HL-60/S4 (cell line): ENCODE measurements around the gene AGAP3.

Experiments used
- in situ Hi-C: fragments of 300-500 bp; cut with MboI; formaldehyde crosslinking; loops from 2 replicates; pipeline ENCODE4 v1.14.3; 2022; ENCODE audit warnings: low sequenced_read_pairs

AGAP3 gene

DNA sequence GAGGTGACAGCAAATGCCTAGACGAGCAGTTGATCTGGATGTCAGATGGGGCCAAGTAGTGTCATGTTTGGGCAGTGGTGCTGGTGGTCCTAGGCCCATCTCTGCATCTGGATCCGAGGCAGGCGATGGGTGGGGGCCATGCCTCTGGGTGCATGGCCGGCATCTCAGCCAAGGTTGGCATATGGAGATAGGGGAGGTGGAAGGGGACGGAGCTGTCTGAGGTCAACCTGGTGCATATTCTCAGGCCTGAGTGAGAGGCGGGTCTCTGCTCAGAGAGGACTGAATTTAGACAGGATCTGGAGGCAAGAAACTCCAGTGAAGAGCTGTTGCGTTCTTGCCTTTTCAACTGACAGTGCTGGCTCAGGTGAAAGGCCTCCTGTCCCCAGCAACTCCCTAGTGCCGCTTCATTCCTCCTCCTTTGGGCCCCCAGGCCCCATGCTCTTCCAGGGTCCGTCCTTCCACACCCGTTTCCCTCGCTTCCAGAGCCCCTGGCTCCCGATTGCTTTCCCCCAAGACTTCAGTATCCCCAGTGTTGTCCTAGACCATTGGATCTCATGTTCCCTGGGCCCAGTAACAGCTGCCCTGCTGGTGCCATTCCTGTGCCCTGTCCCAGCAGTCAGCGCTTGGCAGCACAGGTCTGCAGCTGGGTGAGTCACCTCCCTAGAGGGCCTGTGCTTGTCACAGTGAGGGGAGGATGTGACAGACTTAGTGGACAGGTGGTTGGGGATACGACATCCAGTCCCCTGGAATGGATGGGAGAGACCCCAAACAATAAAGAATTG, 48.7 kb downstream of the AGAP3 start:
- in situ Hi-C loops: no loop called here

DNA sequence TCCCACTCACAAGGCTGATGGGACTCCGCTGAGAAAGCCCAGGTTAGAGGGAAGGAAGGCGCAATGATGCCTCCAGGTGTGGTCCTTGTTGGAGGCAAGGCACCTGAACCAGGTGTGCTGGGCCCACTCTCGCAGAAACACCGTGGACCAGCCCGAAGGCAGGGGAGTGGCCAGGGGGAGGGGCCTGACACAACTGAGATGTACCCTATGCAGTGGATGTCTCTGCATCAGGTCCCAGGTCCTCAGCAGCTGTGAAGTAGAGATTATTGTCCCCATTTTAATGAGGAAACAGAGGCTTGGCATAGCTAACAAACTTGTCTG, 49.2 kb downstream of the AGAP3 start:
- in situ Hi-C loops: no loop called here

DNA sequence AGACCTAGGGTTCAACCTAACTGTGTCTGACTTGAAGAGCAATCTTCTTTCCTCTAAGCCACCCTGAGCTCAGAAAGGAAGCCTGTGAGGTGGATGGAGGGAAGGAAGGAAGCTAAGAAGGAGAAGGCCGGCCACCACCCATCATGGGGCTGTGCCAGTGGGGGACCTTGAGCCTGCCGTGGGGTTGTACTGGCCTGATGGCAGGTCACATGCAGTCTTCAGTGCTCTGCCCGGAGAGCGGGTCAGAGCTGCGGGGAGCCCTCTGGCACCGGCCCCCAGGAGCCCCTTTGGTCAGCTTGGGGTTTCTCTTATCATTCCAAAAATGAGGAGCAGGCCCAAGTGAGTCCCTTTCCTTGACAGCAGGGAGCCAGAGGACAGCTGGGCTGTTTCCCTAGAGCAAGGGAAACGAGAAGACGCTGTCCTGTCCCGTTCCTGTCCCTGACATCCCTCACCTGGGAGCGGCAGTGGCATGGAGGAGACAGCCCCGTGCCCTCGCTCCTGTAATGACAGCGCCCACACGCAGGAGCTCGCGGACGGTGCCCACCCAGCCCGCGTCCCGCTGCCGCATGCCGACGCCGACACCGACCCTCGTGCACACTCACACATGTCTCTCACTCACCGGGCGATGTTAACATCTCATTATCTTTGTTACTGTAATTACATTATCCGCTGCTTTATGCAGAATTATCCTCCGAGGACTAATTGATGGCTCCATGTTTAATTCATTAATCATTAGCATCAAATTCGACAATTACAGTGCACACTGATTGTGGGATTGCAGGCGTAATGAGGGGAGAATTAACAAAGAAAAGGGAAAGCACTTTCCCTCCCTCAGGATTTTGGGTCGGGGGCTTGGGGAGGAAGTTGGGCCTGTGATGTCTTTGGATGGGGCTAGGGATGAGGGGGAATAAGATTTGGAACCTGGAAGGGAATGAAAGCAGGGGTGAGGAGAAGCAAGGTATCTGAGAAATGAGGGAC, 49.9 kb downstream of the AGAP3 start:
- in situ Hi-C loops: no loop called here

DNA sequence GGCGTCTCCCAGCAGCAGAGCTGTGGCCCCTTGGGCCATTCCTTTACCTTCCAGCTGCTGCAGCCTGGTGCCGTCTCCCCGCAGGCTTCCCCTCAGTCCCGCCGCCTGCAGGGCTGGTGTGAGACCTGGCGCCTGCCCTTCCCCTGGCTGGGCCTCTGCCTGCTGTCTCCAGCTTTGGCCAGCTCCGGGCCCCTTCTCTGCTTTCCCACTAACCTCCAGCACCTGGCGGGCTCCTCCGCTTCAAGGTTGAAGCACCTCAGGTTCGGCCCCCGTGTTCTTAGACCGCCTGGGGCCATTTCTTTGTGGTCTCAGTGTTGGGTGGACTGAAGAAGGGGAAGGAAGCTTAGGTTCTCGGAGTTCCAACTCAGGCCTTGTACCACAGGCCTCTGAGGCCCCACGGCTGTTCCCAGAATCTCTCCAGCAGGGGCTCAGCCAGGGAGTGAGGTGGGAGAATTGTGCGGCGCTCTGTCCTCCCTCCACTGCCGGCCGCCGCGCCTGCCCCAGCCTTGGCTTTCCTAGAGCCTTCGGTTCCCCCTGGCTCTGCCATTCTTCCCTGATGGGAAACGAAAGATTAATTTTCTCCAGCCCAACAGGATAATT, 50.9 kb downstream of the AGAP3 start:
- in situ Hi-C loops: no loop called here

DNA sequence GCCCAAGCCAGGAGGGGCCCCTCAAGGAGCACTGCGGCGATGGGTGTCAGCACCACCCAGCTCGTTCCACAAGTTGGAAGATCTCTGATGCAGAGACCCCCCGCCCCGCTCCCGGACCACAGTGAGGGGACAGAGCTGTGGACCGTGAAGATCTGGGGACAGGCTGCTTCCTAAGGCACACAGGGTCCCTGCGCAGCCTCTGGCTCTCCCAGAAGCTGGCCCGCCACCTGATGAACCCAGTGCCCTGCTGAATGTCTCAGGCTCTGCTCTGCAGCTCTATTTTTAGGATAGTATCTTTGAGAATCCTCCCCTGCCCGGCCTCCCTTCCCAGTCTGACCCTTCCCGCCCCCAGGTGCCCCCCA, 51.5 kb downstream of the AGAP3 start:
- in situ Hi-C loops: no loop called here

DNA sequence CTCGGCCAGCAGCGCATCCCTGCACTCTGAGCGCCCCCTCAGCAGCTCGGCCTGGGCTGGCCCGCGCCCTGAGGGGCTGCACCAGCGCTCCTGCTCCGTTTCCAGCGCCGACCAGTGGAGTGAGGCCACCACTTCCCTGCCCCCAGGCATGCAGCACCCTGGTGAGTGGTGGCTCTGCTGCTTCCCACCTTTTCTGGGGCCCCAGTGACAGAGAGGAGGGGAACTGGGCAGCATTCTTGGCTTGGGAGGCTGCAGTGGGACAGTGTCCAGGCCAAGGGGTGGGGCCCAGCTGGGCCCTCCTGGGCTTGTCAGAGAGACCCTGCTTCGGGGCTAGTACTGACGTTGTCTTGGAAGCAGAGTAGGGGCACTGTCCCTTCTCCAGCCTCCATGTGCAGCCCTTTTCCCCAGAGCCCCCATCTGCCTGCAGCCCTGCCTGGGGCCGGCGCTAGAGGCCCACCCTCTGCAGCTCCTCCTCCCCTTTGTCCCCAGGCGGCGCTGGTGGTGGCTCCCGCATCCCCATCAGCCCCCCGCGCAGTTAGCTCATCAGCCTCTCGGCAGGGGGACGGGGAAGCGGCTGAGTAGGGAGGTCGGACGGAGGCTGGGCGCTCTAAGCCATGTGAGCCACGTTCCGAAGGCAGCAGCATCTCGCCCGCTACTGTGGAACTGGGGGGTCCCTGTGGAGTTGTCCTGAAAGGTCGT, 52.0 kb downstream of the AGAP3 start:
- in situ Hi-C loops: no loop called here

DNA sequence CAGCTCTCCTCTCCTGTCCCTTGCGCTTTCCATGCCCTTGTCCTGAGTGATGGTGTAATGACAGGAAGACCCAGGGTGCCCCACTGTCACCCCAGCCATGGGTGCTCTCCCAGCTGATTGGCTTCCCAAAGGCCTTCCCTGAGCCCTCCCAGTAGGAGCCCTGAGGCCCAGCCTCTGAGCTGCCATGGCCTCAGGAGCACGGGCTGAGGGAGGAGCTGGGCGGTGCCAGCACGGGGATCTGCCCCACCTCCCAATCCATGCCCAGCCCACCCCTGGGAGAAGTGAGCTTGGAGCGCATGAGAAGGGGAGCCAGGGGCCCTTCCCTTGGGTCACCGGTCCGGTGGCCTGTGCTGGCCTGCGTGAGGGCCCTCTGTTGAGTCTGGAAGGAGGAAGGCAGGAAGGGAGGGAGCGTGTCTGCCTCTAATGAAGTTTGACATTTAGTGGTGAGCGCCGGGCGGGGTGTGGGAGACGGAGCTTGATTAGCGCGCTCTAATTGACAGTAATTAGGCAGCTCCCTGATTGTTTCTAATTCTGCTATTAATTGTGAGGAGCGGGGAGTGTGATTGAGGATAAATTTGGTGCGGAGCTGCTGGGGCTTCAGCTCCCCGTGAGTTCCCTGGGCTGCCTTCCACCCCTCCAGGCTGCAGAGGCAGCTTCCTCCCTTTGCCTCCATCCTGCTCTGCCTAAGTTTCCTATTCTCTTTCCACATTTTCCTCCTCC, 53.0 kb downstream of the AGAP3 start:
- in situ Hi-C loops: no loop called here

DNA sequence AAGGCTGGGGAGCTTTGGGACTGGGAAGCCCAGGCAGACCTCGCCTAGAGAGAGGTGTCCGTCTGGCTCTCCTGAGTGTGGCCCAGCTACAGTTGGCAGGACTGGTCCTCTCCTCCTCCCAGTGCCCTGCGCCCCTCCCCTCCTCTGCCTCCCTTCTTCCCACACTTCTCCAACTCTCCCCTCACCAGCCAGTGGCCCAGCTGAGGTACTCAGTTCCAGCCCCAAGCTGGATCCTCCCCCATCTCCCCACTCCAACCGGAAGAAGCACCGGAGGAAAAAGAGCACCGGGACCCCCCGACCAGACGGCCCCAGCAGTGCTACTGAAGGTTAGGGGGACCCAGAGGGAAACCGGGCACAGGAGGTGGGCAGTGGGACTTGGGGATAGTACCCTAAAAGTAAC, 53.5 kb downstream of the AGAP3 start:
- in situ Hi-C loops: no loop called here

DNA sequence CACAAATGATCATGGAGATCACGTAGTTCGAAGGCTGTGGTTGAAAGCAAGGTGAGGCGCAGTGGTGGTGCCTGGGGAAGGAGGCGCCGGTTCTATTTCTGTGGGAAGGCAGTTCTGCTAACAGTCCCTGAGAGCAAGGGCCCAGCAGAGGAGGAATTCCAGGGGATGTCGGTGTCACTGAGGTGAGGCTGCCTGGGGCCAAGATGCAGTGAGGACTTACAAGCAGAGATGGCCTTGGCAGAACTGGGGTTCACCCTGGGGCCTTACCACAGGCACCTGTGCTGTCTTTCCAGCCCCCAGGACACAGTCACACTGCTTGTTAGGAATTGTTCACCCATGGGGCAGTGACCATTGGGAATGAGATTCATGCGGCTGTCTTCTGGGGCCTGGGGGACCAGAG, 54.6 kb downstream of the AGAP3 start:
- in situ Hi-C loops: no loop called here

DNA sequence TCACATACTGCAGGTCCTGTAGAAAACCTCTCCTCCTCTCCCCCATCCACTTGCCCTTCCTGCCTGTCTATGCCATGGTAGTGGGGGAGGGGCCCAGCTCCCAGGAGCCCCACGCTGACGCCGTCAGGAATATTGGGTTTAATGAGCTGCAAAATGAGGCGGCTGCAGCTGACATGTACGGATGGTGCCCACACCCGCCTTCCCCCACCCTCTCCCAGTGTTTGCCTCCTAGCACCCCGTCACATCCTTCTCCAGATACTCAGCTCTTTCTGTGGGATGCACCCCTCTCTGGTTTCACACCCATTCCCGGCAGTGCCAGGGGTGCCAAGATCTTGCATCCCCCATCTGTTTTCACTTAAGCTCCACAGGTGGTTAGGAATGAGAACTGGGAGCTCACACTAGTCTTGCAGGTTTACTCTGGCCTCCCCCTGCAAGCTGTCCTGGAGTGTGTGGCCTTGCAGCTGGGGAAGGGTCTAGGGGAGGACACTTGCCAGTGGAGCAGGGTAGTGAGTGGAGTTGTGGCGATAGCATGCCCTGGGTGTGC, 55.1 kb downstream of the AGAP3 start:
- in situ Hi-C loops: no loop called here

DNA sequence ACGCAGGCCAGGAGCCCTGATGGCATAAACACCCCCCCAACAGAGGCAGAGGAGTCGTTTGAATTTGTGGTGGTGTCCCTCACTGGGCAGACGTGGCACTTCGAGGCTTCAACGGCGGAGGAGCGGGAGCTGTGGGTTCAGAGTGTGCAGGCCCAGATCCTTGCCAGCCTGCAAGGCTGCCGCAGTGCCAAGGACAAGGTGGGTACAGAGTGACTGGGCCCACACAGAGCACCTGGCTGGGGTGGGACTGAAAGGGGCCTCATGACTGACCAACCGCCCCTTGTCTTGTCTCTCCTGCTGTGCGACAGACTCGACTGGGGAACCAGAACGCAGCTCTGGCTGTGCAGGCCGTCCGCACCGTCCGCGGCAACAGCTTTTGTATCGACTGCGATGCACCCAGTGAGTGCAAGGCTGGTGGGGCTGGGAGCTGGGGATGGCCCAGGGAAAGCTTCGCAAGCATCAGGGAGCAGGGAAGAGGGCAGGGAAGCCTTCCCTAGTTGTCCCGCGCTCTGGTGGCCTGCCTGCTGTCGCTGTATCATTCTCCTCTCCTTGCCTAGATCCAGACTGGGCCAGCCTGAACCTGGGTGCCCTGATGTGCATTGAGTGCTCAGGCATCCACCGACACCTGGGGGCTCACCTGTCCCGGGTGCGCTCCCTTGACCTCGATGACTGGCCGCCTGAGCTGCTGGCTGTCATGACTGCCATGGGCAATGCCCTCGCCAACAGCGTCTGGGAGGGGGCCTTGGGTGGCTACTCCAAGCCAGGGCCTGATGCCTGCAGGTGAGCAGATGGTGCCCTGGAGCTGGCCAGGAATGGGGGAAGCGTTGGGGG, 55.8 kb downstream of the AGAP3 start:
- in situ Hi-C loops: no loop called here

DNA sequence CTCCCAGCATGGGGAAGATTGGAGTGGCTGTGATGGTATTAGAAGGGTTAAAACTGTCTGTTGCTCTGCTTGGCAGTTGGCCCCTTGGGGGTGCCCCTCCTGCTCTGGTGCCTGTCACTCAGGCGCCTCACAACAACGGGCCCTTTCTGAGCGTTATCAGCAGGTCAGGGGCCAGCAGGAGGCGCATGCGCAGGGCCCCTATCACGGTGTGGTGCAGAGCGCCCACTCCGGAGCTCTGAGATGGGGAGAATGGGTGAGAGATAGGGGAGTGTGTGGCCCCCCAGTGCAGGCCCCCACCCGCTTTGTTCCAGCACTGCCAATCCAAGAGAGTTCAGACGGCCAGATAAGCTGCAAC, 56.4 kb downstream of the AGAP3 start:
- in situ Hi-C loops: no loop called here

DNA sequence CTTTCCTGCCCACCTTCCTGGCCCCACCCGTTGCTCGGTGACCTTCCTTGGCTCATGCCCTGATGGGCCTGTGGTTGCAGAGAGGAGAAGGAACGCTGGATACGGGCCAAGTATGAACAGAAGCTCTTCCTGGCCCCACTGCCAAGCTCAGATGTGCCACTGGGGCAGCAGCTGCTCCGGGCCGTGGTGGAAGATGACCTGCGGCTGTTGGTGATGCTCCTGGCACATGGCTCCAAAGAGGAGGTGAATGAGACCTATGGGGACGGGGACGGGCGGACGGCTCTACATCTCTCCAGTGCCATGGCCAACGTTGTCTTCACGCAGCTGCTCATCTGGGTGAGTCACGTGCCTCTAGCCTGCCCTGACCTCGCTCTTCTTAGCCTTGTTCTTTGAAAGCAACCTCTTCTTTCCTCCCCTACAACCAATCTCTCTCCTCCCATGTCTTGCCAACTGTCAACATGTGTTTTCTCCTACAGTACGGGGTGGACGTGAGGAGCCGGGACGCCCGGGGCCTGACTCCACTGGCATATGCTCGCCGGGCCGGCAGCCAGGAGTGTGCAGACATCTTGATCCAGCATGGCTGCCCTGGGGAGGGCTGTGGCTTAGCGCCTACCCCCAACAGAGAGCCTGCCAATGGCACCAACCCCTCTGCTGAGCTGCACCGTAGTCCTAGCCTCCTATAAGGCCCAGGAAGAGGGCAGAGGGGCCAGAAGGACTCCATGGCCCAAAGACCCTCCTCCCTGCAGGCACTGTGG, 57.2 kb downstream of the AGAP3 start:
- in situ Hi-C loops: no loop called here

DNA sequence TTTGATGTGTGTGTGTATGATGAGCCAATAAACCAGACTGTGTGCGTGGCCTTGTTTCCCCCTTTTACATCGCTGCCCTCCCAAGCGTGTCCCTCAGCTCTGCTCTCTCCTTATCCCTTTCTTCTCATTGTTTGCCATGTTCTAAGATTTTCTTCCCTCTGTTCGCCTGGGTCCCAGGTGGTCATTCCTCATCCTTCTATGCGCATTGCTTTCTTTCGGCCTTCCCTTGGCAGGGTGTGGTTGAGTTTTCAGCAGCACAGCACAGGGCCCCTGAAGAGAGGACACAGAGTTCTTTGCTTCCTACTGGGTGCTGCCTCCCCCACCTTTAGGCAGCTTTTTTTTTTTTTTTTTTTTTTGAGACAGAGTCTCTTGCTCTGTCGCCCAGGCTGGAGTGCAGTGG, 58.1 kb downstream of the AGAP3 start:
- in situ Hi-C loops: no loop called here

DNA sequence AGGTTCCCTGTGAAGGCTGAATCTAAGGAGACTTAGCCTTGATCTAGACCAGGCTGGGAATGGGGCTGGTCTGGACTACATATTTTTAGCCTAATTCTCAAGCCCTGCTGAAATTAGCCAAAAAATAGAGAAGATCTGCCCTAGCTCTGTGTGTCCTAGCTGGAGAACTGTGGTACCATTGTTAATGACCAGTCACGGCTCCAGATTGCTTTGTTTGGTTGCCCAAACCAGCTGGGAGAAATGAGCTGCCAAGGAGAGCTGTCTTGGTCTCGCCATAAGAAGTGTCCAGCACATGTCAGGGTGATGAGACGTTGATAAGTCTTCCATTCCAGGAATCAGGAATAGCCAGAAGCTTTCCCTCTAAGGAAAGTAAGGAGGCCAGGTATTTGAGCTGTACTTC, 60.5 kb downstream of the AGAP3 start:
- in situ Hi-C loops: no loop called here

DNA sequence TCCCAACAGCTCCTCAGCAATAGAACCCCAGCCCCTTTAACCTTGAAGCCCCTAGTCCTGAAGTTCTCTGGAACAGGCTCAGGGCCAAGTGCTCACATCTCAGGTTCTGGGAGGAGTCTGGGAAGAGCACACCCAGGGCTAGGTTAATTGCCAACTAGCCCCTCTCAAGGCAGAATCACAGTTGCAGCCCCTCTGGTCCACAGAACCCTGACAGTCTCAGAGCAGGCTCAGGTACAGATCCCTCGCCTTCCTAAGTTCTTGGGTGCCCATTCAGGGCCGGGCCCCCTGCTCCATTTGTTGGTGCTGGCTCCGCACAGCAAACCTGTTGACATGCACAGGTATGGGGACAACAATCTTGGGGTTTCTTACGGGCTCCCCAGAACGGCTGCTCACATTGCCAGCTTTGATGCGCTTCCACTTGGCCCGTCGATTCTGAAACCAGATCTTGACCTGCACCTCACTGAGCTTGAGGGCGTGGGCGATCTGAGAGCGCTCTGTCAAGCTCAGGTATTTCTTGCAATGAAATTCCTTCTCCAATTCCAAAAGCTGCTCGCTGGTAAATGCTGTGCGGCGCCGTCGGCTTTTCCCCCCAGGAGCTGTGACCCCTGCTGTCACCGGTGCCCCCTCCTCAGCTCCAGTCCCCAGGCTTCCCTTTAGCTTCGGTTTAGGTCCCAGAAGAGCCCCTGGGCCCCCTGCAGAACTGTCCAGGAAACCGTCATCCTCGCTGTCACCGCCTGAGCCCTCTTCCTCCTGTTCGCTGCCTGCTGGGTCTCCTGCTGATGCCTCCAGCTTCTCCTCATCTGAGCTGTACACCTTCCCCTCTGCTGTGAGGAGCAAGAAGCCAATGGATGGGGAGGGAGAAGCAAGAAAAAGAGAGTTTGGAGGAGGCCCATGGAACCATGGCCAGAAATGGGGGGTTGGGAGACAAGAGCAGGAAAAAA, 62.3 kb downstream of the AGAP3 start:
- in situ Hi-C loops: no loop called here

DNA sequence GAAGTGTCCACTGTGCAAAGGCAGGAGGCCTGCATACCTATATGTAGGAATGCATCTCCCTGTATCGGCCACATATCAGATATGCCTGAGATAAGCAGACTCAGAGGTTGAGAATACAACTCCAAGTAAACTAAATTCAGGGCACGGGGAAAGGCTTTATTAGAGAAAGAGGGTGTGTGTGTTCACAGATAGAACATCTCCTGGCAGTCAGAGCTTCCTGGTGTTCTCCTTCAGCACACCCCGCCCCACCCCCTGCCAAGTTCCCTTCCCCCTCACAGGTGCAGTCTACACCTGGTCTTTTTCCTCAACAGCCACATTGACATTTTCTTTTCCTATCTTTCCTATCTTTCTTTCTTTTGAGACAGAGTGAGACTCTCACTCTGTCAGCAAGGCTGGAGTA, 64.1 kb downstream of the AGAP3 start:
- in situ Hi-C loops: no loop called here
